Hepatocyte (in vitro differentiated cells): ENCODE data around the gene AZU1. TPM values are rescaled to one million over a fixed set of nuclear protein-coding genes. Genes with fewer than 3 reads are reported as not detected.

Source experiments
- DNase-seq: peaks from one replicate; pipeline ENCODE4 v3.0.0-alpha.2; 2016; ENCODE audit warnings: low spot score
- H2AFZ ChIP-seq: fragments of 200-600 bp; sonication (generic); 2 replicates; pipeline ENCODE4 v1.6.0; 2016; ENCODE audit warnings: antibody characterized with exemption, mild to moderate bottlenecking
- H3K27ac ChIP-seq: fragments of 200-600 bp; sonication (generic); 2 replicates; pipeline ENCODE4 v1.5.1; 2016; ENCODE audit warnings: mild to moderate bottlenecking
- H3K27me3 ChIP-seq: fragments of 200-600 bp; sonication (generic); 2 replicates; pipeline ENCODE4 v1.6.1; 2016
- H3K36me3 ChIP-seq: fragments of 200-600 bp; sonication (generic); replicated peaks from 2 replicates; pipeline ENCODE4 v1.5.1; 2016; ENCODE audit warnings: low read depth; ENCODE audit not compliant: insufficient read depth
- H3K4me1 ChIP-seq: fragments of 200-600 bp; sonication (generic); 2 replicates; pipeline ENCODE4 v1.5.1; 2016; ENCODE audit warnings: mild to moderate bottlenecking, moderate library complexity; ENCODE audit not compliant: insufficient read depth
- H3K4me2 ChIP-seq: fragments of 200-600 bp; sonication (generic); 2 replicates; pipeline ENCODE4 v1.6.0; 2016
- H3K4me3 ChIP-seq: fragments of 200-600 bp; sonication (generic); 2 replicates; pipeline ENCODE4 v1.5.1; 2016; ENCODE audit warnings: mild to moderate bottlenecking
- H3K79me2 ChIP-seq: fragments of 200-600 bp; sonication (generic); 2 replicates; pipeline ENCODE4 v1.6.0; 2017; ENCODE audit warnings: mild to moderate bottlenecking
- H3K9me2 ChIP-seq: fragments of 200-600 bp; sonication (generic); replicated peaks from 2 replicates; pipeline ENCODE4 v1.6.0; 2017; ENCODE audit warnings: mild to moderate bottlenecking; ENCODE audit not compliant: insufficient read depth
- H3K9me3 ChIP-seq: fragments of 200-600 bp; sonication (generic); 2 replicates; pipeline ENCODE4 v1.5.1; 2016; ENCODE audit warnings: low read depth, mild to moderate bottlenecking
- H4K20me1 ChIP-seq: fragments of 200-600 bp; sonication (generic); 2 replicates; pipeline ENCODE4 v1.6.0; 2016; ENCODE audit warnings: mild to moderate bottlenecking; ENCODE audit not compliant: insufficient read depth, poor library complexity, severe bottlenecking
- EZH2 ChIP-seq: fragments of 200-600 bp; sonication (generic); IDR thresholded peaks from 2 replicates; pipeline ENCODE4 v1.6.1; 2016; ENCODE audit warnings: antibody characterized with exemption, mild to moderate bottlenecking, borderline replicate concordance
- EZH2phosphoT487 ChIP-seq: fragments of 200-600 bp; sonication (generic); IDR thresholded peaks from one replicate; pipeline ENCODE4 v1.6.1; 2018; ENCODE audit warnings: antibody characterized with exemption, mild to moderate bottlenecking, low read depth, moderate library complexity; ENCODE audit not compliant: unreplicated experiment, severe bottlenecking
- WGBS: methylation state at CpG from one replicate; pipeline ENCODE4 v1.1.6; 2016; ENCODE audit warnings: low lambda C conversion rate; ENCODE audit errors: missing lambda C conversion rate; 5-methylcytosine and 5-hydroxymethylcytosine counted together
- polyA plus RNA-seq: library from polyadenylated mRNA; unstranded; fragments of >200 nt; fragmentation: Nextera tagmentation; extraction: Ambion mirVana; gene quantifications from 2 replicates; pipeline ENCODE4 v1.2.1, GENCODE V29; 2016
- total RNA-seq: library from RNA; depleted of rRNA; stranded (reverse); fragments of >200 nt; gene quantifications from 2 replicates; pipeline ENCODE4 v1.2.3, GENCODE V29; 2014
- TF ChIP-seq, protein P1 (sequence below): fragments of 200-600 bp; sonication (generic); IDR thresholded peaks from 2 replicates; pipeline ENCODE4 v1.5.1; 2016; ENCODE audit warnings: antibody characterized with exemption, mild to moderate bottlenecking; ENCODE audit not compliant: poor library complexity

AZU1 gene
- total and polyA plus RNA-seq, 2 experiments from 2014 or later, result 0.94 TPM; not detected in 1

DNA sequence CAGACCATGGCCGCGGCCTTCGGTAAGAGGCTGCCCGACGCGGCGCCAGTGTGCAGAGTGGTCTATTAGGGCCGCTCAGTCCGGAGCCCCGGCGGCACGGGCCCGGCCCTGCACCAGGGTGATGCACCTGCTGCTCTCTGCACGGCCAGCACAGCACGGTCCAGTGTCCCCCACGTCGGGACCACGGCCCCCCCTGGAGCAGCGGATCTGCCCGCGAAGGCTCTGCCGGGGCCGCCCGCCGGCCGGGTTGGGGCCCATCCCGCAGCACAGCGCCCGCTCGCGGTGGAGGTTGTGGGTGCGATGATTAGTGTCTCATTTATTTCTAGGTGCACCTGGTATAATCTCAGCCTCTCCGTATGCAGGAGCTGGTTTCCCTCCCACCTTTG, 22.5 kb upstream of the AZU1 start:
- no peaks in the 10 kb centered on the region for H3K9me2 ChIP-seq
- peaks cover 30% of the 10 kb centered on the region for H3K4me1 ChIP-seq
- TF ChIP-seq EZH2phosphoT487 (no peak), EZH2 (no peak)
- TF ChIP-seq, protein P1, sequence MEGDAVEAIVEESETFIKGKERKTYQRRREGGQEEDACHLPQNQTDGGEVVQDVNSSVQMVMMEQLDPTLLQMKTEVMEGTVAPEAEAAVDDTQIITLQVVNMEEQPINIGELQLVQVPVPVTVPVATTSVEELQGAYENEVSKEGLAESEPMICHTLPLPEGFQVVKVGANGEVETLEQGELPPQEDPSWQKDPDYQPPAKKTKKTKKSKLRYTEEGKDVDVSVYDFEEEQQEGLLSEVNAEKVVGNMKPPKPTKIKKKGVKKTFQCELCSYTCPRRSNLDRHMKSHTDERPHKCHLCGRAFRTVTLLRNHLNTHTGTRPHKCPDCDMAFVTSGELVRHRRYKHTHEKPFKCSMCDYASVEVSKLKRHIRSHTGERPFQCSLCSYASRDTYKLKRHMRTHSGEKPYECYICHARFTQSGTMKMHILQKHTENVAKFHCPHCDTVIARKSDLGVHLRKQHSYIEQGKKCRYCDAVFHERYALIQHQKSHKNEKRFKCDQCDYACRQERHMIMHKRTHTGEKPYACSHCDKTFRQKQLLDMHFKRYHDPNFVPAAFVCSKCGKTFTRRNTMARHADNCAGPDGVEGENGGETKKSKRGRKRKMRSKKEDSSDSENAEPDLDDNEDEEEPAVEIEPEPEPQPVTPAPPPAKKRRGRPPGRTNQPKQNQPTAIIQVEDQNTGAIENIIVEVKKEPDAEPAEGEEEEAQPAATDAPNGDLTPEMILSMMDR, result no peak
- over 99% methylated on average over 31 of the region's 33 CpGs for WGBS
- no peak for DNase-seq
- no peak overlapping the region for H3K4me3 ChIP-seq
- H3K4me2 ChIP-seq, result no peak overlapping the region
- peaks cover 5% of the 10 kb centered on the region for H3K36me3 ChIP-seq
- H3K9me3 ChIP-seq, result no peaks in the 10 kb centered on the region
- peaks cover 95% of the 10 kb centered on the region for H3K79me2 ChIP-seq
- no peak overlapping the region for H2AFZ ChIP-seq
- peaks cover 100% of the 10 kb centered on the region for H4K20me1 ChIP-seq
- H3K27ac ChIP-seq, result no peak overlapping the region
- no peaks in the 10 kb centered on the region for H3K27me3 ChIP-seq

DNA sequence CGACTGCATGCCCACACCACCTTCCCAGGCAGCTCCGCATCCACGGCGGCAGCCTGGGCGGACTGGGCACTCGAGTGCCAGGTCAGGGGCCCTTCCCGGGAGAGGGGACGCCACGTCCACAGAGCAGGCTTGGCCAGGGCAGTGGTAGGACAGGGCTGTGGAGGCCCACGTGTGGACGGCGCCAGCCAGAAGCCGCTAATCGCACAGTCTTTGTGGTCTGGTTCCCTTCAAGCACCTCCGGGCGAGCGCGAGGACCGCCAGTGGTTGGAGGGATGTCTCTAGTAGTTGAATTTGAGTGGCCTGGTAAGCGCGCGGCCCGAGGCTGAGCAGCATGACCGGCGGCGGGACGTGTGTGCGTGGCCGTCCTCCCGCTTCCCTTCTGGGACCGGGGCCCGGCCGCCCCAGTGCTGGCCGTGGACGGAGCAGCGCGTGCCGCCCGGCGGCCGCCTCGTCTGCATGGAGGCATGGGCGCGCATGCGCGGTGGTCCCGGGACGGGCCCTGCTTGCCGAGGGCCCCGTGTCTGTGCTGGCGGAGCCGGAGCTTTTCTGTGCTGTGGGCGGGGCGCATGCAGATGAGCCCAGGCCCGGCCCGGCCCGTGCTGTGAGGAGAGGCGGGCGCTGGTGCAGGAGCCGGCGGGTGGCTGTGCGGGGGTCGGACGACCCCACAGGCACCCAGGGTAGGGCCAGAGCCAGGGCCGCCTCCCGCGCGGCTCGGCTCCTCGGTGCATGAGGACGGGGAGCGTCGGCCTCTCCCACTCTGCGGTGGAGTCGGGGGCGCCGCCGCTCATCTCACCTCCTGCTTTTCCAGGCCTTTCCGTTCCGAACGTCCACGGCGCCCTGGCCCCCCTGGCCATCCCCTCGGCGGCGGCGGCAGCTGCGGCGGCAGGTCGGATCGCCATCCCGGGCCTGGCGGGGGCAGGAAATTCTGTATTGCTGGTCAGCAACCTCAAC, 21.8 kb upstream of the AZU1 start:
- no peak overlapping the region for H3K4me3 ChIP-seq
- H3K9me3 ChIP-seq, result no peaks in the 10 kb centered on the region
- H3K9me2 ChIP-seq, result no peaks in the 10 kb centered on the region
- TF ChIP-seq EZH2, result no peak
- H3K36me3 ChIP-seq, result peaks cover 5% of the 10 kb centered on the region
- H3K27ac ChIP-seq, result no peak overlapping the region
- H3K27me3 ChIP-seq, result no peaks in the 10 kb centered on the region
- no peak for DNase-seq
- peaks cover 88% of the 10 kb centered on the region for H3K79me2 ChIP-seq
- WGBS, result 96% methylated on average over 85 of the region's 93 CpGs
- no peak overlapping the region for H2AFZ ChIP-seq
- H4K20me1 ChIP-seq, result peaks cover 100% of the 10 kb centered on the region
- peaks cover 23% of the 10 kb centered on the region for H3K4me1 ChIP-seq
- no peak overlapping the region for H3K4me2 ChIP-seq

DNA sequence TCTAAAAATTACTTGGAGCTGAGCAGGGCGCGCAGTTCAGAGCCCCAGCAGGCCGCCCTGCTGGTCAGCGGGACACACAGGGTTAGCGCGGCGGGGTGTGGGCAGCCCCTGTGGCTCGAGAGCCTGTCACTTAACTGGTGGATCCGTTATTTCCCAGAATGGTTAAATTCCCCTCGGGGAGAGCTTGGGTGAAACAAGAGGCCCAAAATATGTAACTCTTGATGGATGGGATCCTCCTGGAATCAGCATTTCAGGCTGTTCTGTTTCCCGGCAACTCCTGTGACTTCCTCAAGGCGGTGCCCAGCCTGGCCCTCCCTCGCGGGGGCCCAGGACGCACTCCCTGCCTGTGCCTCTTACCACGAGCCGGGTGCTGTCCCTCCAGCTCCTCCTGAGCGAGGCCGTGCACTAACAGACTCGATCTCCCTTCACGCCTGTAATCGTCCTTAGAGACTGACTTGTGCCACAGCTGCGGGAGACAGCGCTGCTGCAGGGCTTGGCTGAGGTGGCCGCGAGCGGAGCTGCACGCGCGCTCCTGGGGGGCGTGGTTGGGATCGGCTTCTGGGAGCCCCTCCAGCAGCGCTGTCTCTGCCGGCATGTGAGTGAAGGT, 20.7 kb upstream of the AZU1 start:
- Histone ChIP-seq H3K4me2 (no peak overlapping the region), H3K27ac (no peak overlapping the region), H3K27me3 (no peaks in the 10 kb centered on the region), H3K79me2 (peaks cover 78% of the 10 kb centered on the region), H3K36me3 (peaks cover 5% of the 10 kb centered on the region), H3K4me1 (peaks cover 12% of the 10 kb centered on the region), H4K20me1 (peaks cover 95% of the 10 kb centered on the region), H3K9me3 (no peaks in the 10 kb centered on the region), H2AFZ (no peak overlapping the region), H3K9me2 (no peaks in the 10 kb centered on the region), H3K4me3 (no peak overlapping the region)
- no peak for DNase-seq
- TF ChIP-seq, protein P1, result no peak
- TF ChIP-seq EZH2, result no peak
- TF ChIP-seq EZH2phosphoT487, result no peak
- 92% methylated on average over 30 of the region's 34 CpGs for WGBS
